NCI-H446 (cell line): ENCODE measurements around the gene LAMC1.

ENCODE experiments used
- DNase-seq, 2 experiments: peaks; one replicate each; lab custom pipeline; 2025; lab: John Stamatoyannopoulos, UW

LAMC1 gene

GRCh38 chr1:183106746-183107145 lies 83.5 kb downstream of the LAMC1 start:
- DNase-seq: no peak

- DNase-seq: no peak
Observed at GRCh38 chr1:183110326-183110880, 87.2 kb downstream of the LAMC1 start.

- DNase-seq: peak in 1 of 2 experiments; percentile 21
Observed at GRCh38 chr1:183114441-183114840, 91.2 kb downstream of the LAMC1 start.

- DNase-seq: no peak
Observed at GRCh38 chr1:183116416-183116815, 93.2 kb downstream of the LAMC1 start.

GRCh38 chr1:183121609-183122008 lies 98.4 kb downstream of the LAMC1 start:
- DNase-seq: no peak

GRCh38 chr1:183124259-183124658 lies 101.0 kb downstream of the LAMC1 start:
- no peak for DNase-seq

- DNase-seq: no peak
Observed at GRCh38 chr1:183125279-183125999, 102.2 kb downstream of the LAMC1 start.

GRCh38 chr1:183126000-183126366 lies 102.8 kb downstream of the LAMC1 start:
- no peak for DNase-seq

- DNase-seq: peak in 1 of 2 experiments; percentile 21
Observed at GRCh38 chr1:183126528-183126927, 103.3 kb downstream of the LAMC1 start.

- peak; percentile 64 to 85 for DNase-seq
Observed at GRCh38 chr1:183129921-183130690, 106.9 kb downstream of the LAMC1 start.

GRCh38 chr1:183131166-183131565 lies 107.9 kb downstream of the LAMC1 start:
- peak in 1 of 2 experiments; percentile 21 for DNase-seq

GRCh38 chr1:183135336-183135735 lies 112.1 kb downstream of the LAMC1 start:
- no peak for DNase-seq

- DNase-seq: no peak
Observed at GRCh38 chr1:183137782-183138181, 114.6 kb downstream of the LAMC1 start.

- DNase-seq: no peak
Observed at GRCh38 chr1:183138301-183138700, 115.1 kb downstream of the LAMC1 start.

GRCh38 chr1:183139281-183139942 lies 116.2 kb downstream of the LAMC1 start:
- DNase-seq: no peak

- DNase-seq: no peak
Observed at GRCh38 chr1:183140633-183141032, 117.4 kb downstream of the LAMC1 start.

- no peak for DNase-seq
Observed at GRCh38 chr1:183142171-183142570, 119.0 kb downstream of the LAMC1 start.

- no peak for DNase-seq
Observed at GRCh38 chr1:183143576-183144315, 120.5 kb downstream of the LAMC1 start.

GRCh38 chr1:183144752-183145151 lies 121.5 kb downstream of the LAMC1 start:
- DNase-seq: no peak

- DNase-seq: no peak
Observed at GRCh38 chr1:183147735-183148134, 124.5 kb downstream of the LAMC1 start.

GRCh38 chr1:183148599-183148998 lies 125.4 kb downstream of the LAMC1 start:
- no peak for DNase-seq

GRCh38 chr1:183149273-183149672 lies 126.1 kb downstream of the LAMC1 start:
- DNase-seq: no peak
